HEK293 (cell line): Measurements from ENCODE around the gene MTHFD1L.

ENCODE experiments used
- CTCF ChIA-PET: fragments of 350-600 bp; formaldehyde crosslinking; extraction: SDS; loops from one replicate; lab custom pipeline; 2021; ENCODE audit warnings: antibody characterized with exemption; lab: Yijun Ruan, JAX
- POLR2A ChIA-PET: fragments of 300-600 bp; formaldehyde crosslinking; extraction: SDS; loops from one replicate; lab custom pipeline; 2020; ENCODE audit warnings: antibody characterized with exemption, inconsistent platforms; lab: Yijun Ruan, JAX
- H3K27ac ChIP-seq: fragments of 200-500 bp; sonication (Bioruptor generic); 2 replicates; pipeline ENCODE4 v1.5.1; 2014; ENCODE audit warnings: low read depth, low read length, control low read depth, inconsistent platforms; ENCODE audit errors: extremely low read depth
- H3K36me3 ChIP-seq, 2 experiments: fragments of 200-500 bp in 1 of 2; sonication (Bioruptor generic) in 1 of 2; 1 replicate in 1 of 2; 2 replicates in 1 of 2; pipeline ENCODE4 v1.5.1; 2014 to 2017; ENCODE audit warnings: inconsistent platforms in 2 of 2, low read length in 2 of 2; ENCODE audit not compliant: control insufficient read depth in 2 of 2, insufficient read depth in 1 of 2
- H3K4me1 ChIP-seq: fragments of 200-500 bp; sonication (Bioruptor generic); 2 replicates; pipeline ENCODE4 v1.5.1; 2014; ENCODE audit warnings: mild to moderate bottlenecking, low read length, inconsistent platforms; ENCODE audit not compliant: control insufficient read depth, insufficient read depth
- H3K4me3 ChIP-seq: 2 replicates; pipeline ENCODE4 v1.5.1; 2011; ENCODE audit warnings: low read depth, mild to moderate bottlenecking, control low read depth, low read length, moderate library complexity
- H3K9me3 ChIP-seq: fragments of 200-500 bp; sonication (Bioruptor generic); 2 replicates; pipeline ENCODE4 v1.5.1; 2014; ENCODE audit warnings: low read depth, low read length, inconsistent platforms; ENCODE audit not compliant: control insufficient read depth, insufficient read depth
- HIC1 ChIP-seq: fragments of 450-650 bp; formaldehyde crosslinking; IDR thresholded peaks from 2 replicates; pipeline ENCODE4 v1.5.1; 2016; ENCODE audit warnings: missing biosample characterization, missing genetic modification characterization
- HOXC10 ChIP-seq: sonication (generic); formaldehyde crosslinking; IDR thresholded peaks from 2 replicates; pipeline ENCODE4 v1.8.1; 2023; ENCODE audit warnings: mild to moderate bottlenecking, missing genetic modification reagents
- KLF16 ChIP-seq: fragments of 450-650 bp; formaldehyde crosslinking; IDR thresholded peaks from 2 replicates; pipeline ENCODE4 v1.5.1; 2017; ENCODE audit warnings: missing biosample characterization, missing genetic modification characterization
- KLF17 ChIP-seq: fragments of 450-650 bp; formaldehyde crosslinking; IDR thresholded peaks from 2 replicates; pipeline ENCODE4 v1.5.1; 2016; ENCODE audit warnings: missing biosample characterization, missing genetic modification characterization
- REPIN1 ChIP-seq: fragments of 450-650 bp; formaldehyde crosslinking; IDR thresholded peaks from 2 replicates; pipeline ENCODE4 v1.5.1; 2017; ENCODE audit warnings: missing biosample characterization, missing genetic modification characterization, low read depth
- TRIM28 ChIP-seq: IDR thresholded peaks from 2 replicates; pipeline ENCODE4 v1.6.1; 2011; ENCODE audit warnings: low read length, control low read depth, borderline replicate concordance
- ZFP3 ChIP-seq: fragments of 450-650 bp; formaldehyde crosslinking; IDR thresholded peaks from 2 replicates; pipeline ENCODE4 v1.5.1; 2016; ENCODE audit warnings: low read depth, missing biosample characterization, missing genetic modification characterization
- ZFP41 ChIP-seq: fragments of 450-650 bp; formaldehyde crosslinking; IDR thresholded peaks from 2 replicates; pipeline ENCODE4 v1.5.1; 2016; ENCODE audit warnings: missing biosample characterization, missing genetic modification characterization, borderline replicate concordance
- ZNF132 ChIP-seq: fragments of 450-650 bp; formaldehyde crosslinking; IDR thresholded peaks from 2 replicates; pipeline ENCODE4 v1.5.1; 2017; ENCODE audit warnings: missing biosample characterization, missing genetic modification characterization, borderline replicate concordance
- ZNF23 ChIP-seq: fragments of 450-650 bp; formaldehyde crosslinking; IDR thresholded peaks from 2 replicates; pipeline ENCODE4 v1.5.1; 2016; ENCODE audit warnings: missing biosample characterization, missing genetic modification characterization, borderline replicate concordance
- ZNF302 ChIP-seq: fragments of 450-650 bp; formaldehyde crosslinking; IDR thresholded peaks from 2 replicates; pipeline ENCODE4 v1.5.1; 2016; ENCODE audit warnings: missing biosample characterization, missing genetic modification characterization, low read depth
- ZNF341 ChIP-seq: fragments of 450-650 bp; formaldehyde crosslinking; IDR thresholded peaks from 2 replicates; pipeline ENCODE4; 2016; ENCODE audit warnings: low read depth, missing biosample characterization, missing genetic modification characterization
- ZNF398 ChIP-seq: fragments of 450-650 bp; formaldehyde crosslinking; IDR thresholded peaks from 2 replicates; pipeline ENCODE4 v1.5.1; 2017; ENCODE audit warnings: missing biosample characterization, missing genetic modification characterization
- ZNF426 ChIP-seq: fragments of 450-650 bp; formaldehyde crosslinking; IDR thresholded peaks from 2 replicates; pipeline ENCODE4 v1.5.1; 2017; ENCODE audit warnings: missing biosample characterization, missing genetic modification characterization, mild to moderate bottlenecking, inconsistent platforms, moderate library complexity
- ZNF513 ChIP-seq: fragments of 450-650 bp; IDR thresholded peaks from 2 replicates; pipeline ENCODE4 v1.5.1; 2018; ENCODE audit warnings: missing biosample characterization, missing genetic modification characterization
- ZNF544 ChIP-seq: fragments of 450-650 bp; formaldehyde crosslinking; IDR thresholded peaks from 2 replicates; pipeline ENCODE4 v1.5.0; 2017; ENCODE audit warnings: missing biosample characterization, missing genetic modification characterization
- ZNF654 ChIP-seq: fragments of 450-650 bp; formaldehyde crosslinking; IDR thresholded peaks from 2 replicates; pipeline ENCODE4 v1.5.1; 2016; ENCODE audit warnings: low read depth, missing biosample characterization, missing genetic modification characterization
- ZNF664 ChIP-seq: fragments of 450-650 bp; formaldehyde crosslinking; IDR thresholded peaks from 2 replicates; pipeline ENCODE4 v1.5.1; 2016; ENCODE audit warnings: missing biosample characterization, missing genetic modification characterization
- ZNF768 ChIP-seq: fragments of 450-650 bp; formaldehyde crosslinking; IDR thresholded peaks from 2 replicates; pipeline ENCODE4 v1.5.1; 2018; ENCODE audit warnings: missing biosample characterization, mild to moderate bottlenecking, missing genetic modification characterization

Gene MTHFD1L

GRCh38 chr6:151060096-151060765 lies 194.7 kb downstream of the MTHFD1L start:
- POLR2A ChIA-PET: no interaction called here
- no peak for TF ChIP-seq TRIM28
- TF ChIP-seq ZNF654: no peak
- no peak for TF ChIP-seq ZFP3 (tag by site-specific recombination)
- TF ChIP-seq KLF17: 0 out of 2 replicates have a peak, but pooled peaks have one; percentile 11
- TF ChIP-seq REPIN1 (tag by site-specific recombination): no peak
- peak; percentile 20; the same call in 1 of the 2 replicates for TF ChIP-seq HIC1 (tag by site-specific recombination)

GRCh38 chr6:151060766-151061531 lies 195.4 kb downstream of the MTHFD1L start:
- POLR2A ChIA-PET: no interaction called here
- Histone ChIP-seq H3K27ac (no peak overlapping the region), H3K4me3 (no peak overlapping the region)
- TF ChIP-seq ZNF544 (tag by site-specific recombination) (no peak), KLF16 (tag by site-specific recombination) (no peak), ZNF341 (tag by site-specific recombination) (no peak), ZNF513 (no peak), ZNF768 (tag by site-specific recombination) (no peak), ZNF132 (tag by site-specific recombination) (no peak), ZNF23 (tag by site-specific recombination) (no peak), ZNF398 (tag by site-specific recombination) (no peak), ZNF302 (no peak), ZNF426 (tag by site-specific recombination) (no peak), ZNF664 (no peak), HOXC10 (no peak), ZFP41 (tag by site-specific recombination) (no peak)
- TF ChIP-seq, all 188 proteins: peak for 0
- Histone ChIP-seq H3K36me3 (no peaks in the 10 kb centered on the region; a peak in 1 of 3 replicates), H3K9me3 (no peaks in the 10 kb centered on the region), H3K4me1 (no peaks in the 10 kb centered on the region; the same call in 1 of the 2 replicates)
- CTCF ChIA-PET: interaction anchor here (0.7 kb wide), 1 partner anchor 1240 kb away, joined by 3 read pairs; no protein-coding TSS in a partner anchor

More at GRCh38 chr6:151060096-151060765, 194.7 kb downstream of the MTHFD1L start:
- no peaks in the 10 kb centered on the region; the same call in 1 of the 2 replicates for H3K4me1 ChIP-seq
- CTCF ChIA-PET: interaction anchor here (0.7 kb wide), 1 partner anchor 1241 kb away, joined by 3 read pairs; no protein-coding TSS in a partner anchor
- no peaks in the 10 kb centered on the region; a peak in 1 of 3 replicates for H3K36me3 ChIP-seq
- H3K4me3 ChIP-seq: no peak overlapping the region
- no peaks in the 10 kb centered on the region for H3K9me3 ChIP-seq
- H3K27ac ChIP-seq: no peak overlapping the region
